Mucosa of descending colon (tissue), 3 donors: ENCODE data around the gene ZNG1A. TPM values are rescaled to one million over a fixed set of nuclear protein-coding genes. Genes with fewer than 3 reads are reported as not detected.
"Not testable (repeated sequence)": the region's sequence is repeated elsewhere in the genome, so short reads cannot be mapped to it uniquely, and the experiment has no call there.

Experiments used
- ATAC-seq: fragments of 200-7000 bp; cut with Tn5 transposase; one replicate; pipeline ENCODE4 v1.9.1; 2020; ENCODE audit warnings: mild to moderate bottlenecking, moderate library complexity
- DNase-seq, 3 donors: peaks; one replicate each; pipeline ENCODE4 v3.0.0-alpha.2; 2020
- H3K36me3 ChIP-seq: fragments of 200-600 bp; one replicate; pipeline ENCODE4 v1.8.0; 2021; ENCODE audit warnings: low read depth, mild to moderate bottlenecking
- H3K4me1 ChIP-seq: fragments of 200-600 bp; one replicate; pipeline ENCODE4 v1.8.0; 2021; ENCODE audit warnings: low read depth, mild to moderate bottlenecking
- H3K4me3 ChIP-seq: fragments of 200-600 bp; one replicate; pipeline ENCODE4 v1.8.0; 2021; ENCODE audit warnings: mild to moderate bottlenecking
- H3K9me3 ChIP-seq: fragments of 200-600 bp; one replicate; pipeline ENCODE4 v1.8.0; 2021; ENCODE audit warnings: mild to moderate bottlenecking
- intact Hi-C, 2 donors: fragments of 100-400 bp; cut with DNase I in 1 of 2; cut with micrococcal nuclease in 1 of 2; formaldehyde crosslinking; loops; one replicate each; pipeline versions ENCODE4 v1.11.0 to v1.11.1; 2022; cut with DNase I, micrococcal nuclease
- total RNA-seq, 3 donors: library from RNA; stranded (reverse); fragmentation: NEBNext Ultra II Directional in 2 of 3; extraction: Animal tissue kit (Norgen Biotek cat#: 25700) in 2 of 3; gene quantifications; one replicate each; pipeline versions ENCODE4 v1.2.1 to v1.2.4, GENCODE V29; 2021 to 2023
- donor health status: DM: no; HTN: no; CAD: no; lungs with moderate emphysema.
- donor health status: DM: no; HTN: no; CAD: no.
- donor health status: DM: no; HTN: yes; CAD: no.

Gene ZNG1A
- total RNA-seq, 3 donors from 2014 or later = 25.2 to 36.0 (median 33.3) TPM

GRCh38 chr9:93909-94308 is 84.9 kb downstream of the ZNG1A start:
- H3K9me3 ChIP-seq, H3K4me3 ChIP-seq, H3K4me1 ChIP-seq, ATAC-seq, H3K36me3 ChIP-seq, intact Hi-C loops, DNase-seq: not testable (repeated sequence)

DNA sequence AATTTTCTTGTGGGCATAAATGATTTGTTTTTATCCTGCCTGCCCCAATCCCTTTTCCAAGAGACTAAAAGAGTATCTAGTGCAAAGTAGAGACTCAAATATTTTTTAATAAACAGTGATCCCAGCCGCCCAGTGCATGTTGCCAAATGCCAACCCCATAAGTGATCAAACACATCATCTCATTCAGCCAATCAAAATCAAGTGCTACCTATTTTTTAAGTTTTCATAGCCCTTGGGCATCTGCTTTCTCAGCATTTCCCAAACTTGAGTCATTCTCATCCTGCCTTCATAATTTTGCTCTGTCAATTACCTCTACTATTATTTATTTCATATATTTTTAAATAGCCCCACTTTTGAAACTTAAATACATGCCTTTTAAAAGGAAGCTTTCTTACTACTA is 88.0 kb downstream of the ZNG1A start:
- DNase-seq, H3K36me3 ChIP-seq, intact Hi-C loops, H3K4me3 ChIP-seq, H3K9me3 ChIP-seq, ATAC-seq, H3K4me1 ChIP-seq: not testable (repeated sequence)

GRCh38 chr9:88396-89037 is 90.3 kb downstream of the ZNG1A start:
- H3K4me3 ChIP-seq, H3K36me3 ChIP-seq, intact Hi-C loops, DNase-seq, H3K9me3 ChIP-seq, H3K4me1 ChIP-seq: not testable (repeated sequence)
- peak; percentile 94 for ATAC-seq

GRCh38 chr9:87860-88259 is 91.0 kb downstream of the ZNG1A start:
- DNase-seq, H3K4me3 ChIP-seq, H3K36me3 ChIP-seq, intact Hi-C loops, ATAC-seq, H3K9me3 ChIP-seq, H3K4me1 ChIP-seq: not testable (repeated sequence)

- ATAC-seq, H3K4me3 ChIP-seq, intact Hi-C loops, H3K36me3 ChIP-seq, H3K9me3 ChIP-seq, H3K4me1 ChIP-seq, DNase-seq: not testable (repeated sequence)
These were observed 91.8 kb downstream of the ZNG1A start for GRCh38 chr9:87105-87504.

DNA sequence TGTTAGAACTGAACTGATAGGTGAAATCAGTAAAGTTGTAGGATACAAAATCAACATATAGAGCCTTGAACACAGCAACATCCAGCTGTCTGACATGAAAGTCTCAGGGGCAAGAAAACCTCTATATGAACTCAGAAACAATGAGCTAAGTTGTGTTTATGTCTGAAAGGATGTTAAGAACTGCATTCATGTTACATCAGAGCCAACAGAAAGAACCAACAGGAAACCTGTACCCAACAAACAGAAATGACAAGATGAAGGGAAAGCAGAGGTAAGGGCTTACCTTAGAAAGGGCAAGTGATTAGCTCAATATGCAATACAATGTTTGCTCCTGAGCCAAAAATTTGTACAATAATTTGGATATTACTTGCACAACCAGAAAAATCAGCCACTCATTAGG is 92.2 kb downstream of the ZNG1A start:
- DNase-seq, H3K4me3 ChIP-seq, intact Hi-C loops, H3K9me3 ChIP-seq, ATAC-seq, H3K4me1 ChIP-seq, H3K36me3 ChIP-seq: not testable (repeated sequence)

DNA sequence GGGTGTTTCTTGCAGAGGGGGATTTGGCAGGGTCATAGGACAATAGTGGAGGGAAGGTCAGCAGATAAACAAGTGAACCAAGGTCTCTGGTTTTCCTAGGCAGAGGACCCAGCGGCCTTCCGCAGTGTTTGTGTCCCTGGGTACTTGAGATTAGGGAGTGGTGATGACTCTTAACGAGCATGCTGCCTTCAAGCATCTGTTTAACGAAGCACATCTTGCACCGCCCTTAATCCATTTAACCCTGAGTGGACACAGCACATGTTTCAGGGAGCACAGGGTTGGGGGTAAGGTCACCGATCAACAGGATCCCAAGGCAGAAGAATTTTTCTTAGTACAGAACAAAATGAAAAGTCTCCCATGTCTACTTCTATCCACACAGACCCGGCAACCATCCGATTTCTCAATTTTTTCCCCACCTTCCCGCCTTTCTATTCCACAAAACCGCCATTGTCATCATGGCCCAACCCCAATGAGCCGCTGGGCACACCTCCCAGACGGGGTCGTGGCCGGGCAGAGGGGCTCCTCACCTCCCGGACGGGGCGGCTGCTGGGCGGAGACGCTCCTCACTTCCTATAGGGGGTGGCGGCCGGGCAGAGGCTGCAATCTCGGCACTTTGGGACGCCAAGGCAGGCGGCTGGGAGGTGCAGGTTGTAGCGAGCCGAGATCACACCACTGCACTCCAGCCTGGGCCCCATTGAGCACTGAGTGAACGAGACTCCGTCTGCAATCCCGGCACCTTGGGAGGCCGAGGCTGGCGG is 95.7 kb downstream of the ZNG1A start:
- intact Hi-C loops, ATAC-seq, H3K36me3 ChIP-seq: not testable (repeated sequence)

GRCh38 chr9:78333-78732 is 100.5 kb downstream of the ZNG1A start:
- H3K4me1 ChIP-seq, H3K4me3 ChIP-seq, ATAC-seq, intact Hi-C loops, DNase-seq, H3K36me3 ChIP-seq, H3K9me3 ChIP-seq: not testable (repeated sequence)

More for the DNA sequence above, 95.7 kb downstream of the ZNG1A start:
- not testable (repeated sequence) for H3K4me1 ChIP-seq, H3K4me3 ChIP-seq, H3K9me3 ChIP-seq, DNase-seq

DNA sequence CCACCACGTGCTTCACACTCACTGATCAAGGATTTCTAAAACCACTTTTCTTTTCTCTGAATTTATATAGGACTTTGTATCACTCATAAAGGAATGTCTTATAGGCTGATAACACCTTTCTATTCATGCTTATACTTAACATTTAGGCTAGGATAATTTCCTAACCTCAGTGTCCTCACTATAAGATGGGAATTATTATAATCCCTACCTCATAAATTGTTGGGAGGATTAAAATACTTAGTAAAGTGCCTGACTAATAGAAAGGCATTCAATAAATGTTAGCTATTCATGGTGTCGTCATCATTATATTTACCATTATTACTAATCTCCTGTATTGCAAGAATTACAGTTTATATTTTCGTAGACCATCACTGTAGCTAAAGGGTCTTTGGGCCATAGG is 102.5 kb downstream of the ZNG1A start:
- intact Hi-C loops, H3K36me3 ChIP-seq, DNase-seq, H3K4me3 ChIP-seq, ATAC-seq, H3K4me1 ChIP-seq, H3K9me3 ChIP-seq: not testable (repeated sequence)

GRCh38 chr9:73900-74525 is 104.8 kb downstream of the ZNG1A start:
- peak in 1 of 3 donors; percentile 7 for DNase-seq
- H3K36me3 ChIP-seq, intact Hi-C loops: not testable (repeated sequence)

DNA sequence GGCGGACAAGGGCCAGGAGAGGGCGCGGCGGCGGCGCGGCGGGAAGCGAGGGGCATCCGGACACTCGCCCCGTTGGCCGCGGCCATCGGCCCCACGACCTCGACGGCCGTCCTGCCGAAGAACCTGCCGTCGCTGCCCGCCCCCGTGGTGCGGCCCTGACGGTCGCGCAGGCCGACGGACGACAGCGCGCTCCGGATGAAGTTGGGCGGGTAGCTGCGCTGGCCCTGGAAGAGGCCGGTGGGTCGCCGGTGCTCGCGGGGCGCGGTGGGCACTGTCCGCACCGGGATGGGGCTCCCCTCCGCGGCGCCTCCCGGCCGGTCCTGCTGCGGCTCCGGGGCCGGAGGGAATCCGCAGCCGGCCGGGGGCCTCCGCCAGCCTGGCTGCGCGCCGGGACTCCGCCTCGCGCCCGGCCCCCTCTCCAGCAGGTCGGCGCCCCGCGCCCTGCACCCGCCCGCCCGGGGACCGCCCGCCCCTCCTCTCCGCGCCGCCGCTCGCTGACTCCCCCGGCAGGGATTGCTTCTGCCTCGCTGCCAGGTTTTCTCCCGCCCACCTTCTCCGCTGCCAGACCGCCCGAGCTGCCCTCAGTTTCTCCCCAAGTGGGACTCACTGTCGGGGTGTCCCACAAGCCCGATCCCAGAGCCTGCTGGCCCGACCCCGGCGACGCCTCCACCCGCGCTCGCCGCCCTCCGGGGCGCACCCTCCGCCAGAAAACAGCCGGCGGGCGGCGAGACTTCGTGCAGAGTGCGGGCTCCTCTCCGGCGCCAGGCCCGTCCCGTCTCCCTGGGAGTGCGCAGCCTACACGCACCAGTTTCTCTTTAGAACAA is 105.6 kb downstream of the ZNG1A start:
- peak; percentile 6 to 47 (median 40) for DNase-seq
- H3K4me3 ChIP-seq, intact Hi-C loops, H3K9me3 ChIP-seq, H3K4me1 ChIP-seq, H3K36me3 ChIP-seq: not testable (repeated sequence)
- peak; percentile 64 for ATAC-seq

More at GRCh38 chr9:73900-74525, 104.8 kb downstream of the ZNG1A start:
- not testable (repeated sequence) for H3K4me3 ChIP-seq, H3K4me1 ChIP-seq, H3K9me3 ChIP-seq
- peak; percentile 31 for ATAC-seq
